GM23338 (cell line): ENCODE measurements around the gene LYZL1. TPM values are rescaled to one million over a fixed set of nuclear protein-coding genes. Genes with fewer than 3 reads are reported as not detected.

Experiments
- ATAC-seq: fragments of 200-7000 bp; cut with Tn5 transposase; 3 replicates; pipeline ENCODE4 v1.9.1; 2020
- DNase-seq: peaks from one replicate; pipeline ENCODE4 v3.0.0-alpha.2; 2015; ENCODE audit warnings: low spot score
- H2AFZ ChIP-seq: fragments of 200-600 bp; sonication (generic); 2 replicates; pipeline ENCODE4 v1.8.0; 2016; ENCODE audit warnings: antibody characterized with exemption, mild to moderate bottlenecking, moderate library complexity
- H3F3A ChIP-seq: fragments of 200-600 bp; sonication (generic); replicated peaks from 2 replicates; pipeline ENCODE4 v1.8.0; 2017; ENCODE audit warnings: antibody characterized with exemption, mixed run types, low read depth
- H3K27ac ChIP-seq: fragments of 200-600 bp; sonication (generic); 2 replicates; pipeline ENCODE4 v1.6.1; 2016; ENCODE audit warnings: low read depth
- H3K27me3 ChIP-seq: fragments of 200-600 bp; sonication (generic); 2 replicates; pipeline ENCODE4 v1.8.0; 2016; ENCODE audit warnings: mild to moderate bottlenecking, mixed run types, moderate library complexity; ENCODE audit not compliant: insufficient read depth
- H3K36me3 ChIP-seq: fragments of 200-600 bp; sonication (generic); 2 replicates; pipeline ENCODE4 v1.8.0; 2016; ENCODE audit warnings: mild to moderate bottlenecking; ENCODE audit not compliant: insufficient read depth
- H3K4me1 ChIP-seq: fragments of 200-600 bp; sonication (generic); 2 replicates; pipeline ENCODE4 v1.8.0; 2016; ENCODE audit warnings: mild to moderate bottlenecking, moderate library complexity; ENCODE audit not compliant: insufficient read depth
- H3K4me2 ChIP-seq: fragments of 200-600 bp; sonication (generic); 2 replicates; pipeline ENCODE4 v1.7.1; 2017; ENCODE audit warnings: mixed run types
- H3K4me3 ChIP-seq: fragments of 200-600 bp; sonication (generic); 2 replicates; pipeline ENCODE4 v1.6.1; 2016; ENCODE audit warnings: mixed run types
- H3K79me2 ChIP-seq: fragments of 200-600 bp; sonication (generic); replicated peaks from 2 replicates; pipeline ENCODE4 v1.8.0; 2017; ENCODE audit warnings: mild to moderate bottlenecking; ENCODE audit not compliant: insufficient read depth
- H3K9me2 ChIP-seq: fragments of 200-600 bp; sonication (generic); 2 replicates; pipeline ENCODE4 v1.8.0; 2017; ENCODE audit not compliant: insufficient read depth
- H4K20me1 ChIP-seq: fragments of 200-600 bp; sonication (generic); replicated peaks from 2 replicates; pipeline ENCODE4 v1.8.0; 2017; ENCODE audit warnings: mild to moderate bottlenecking; ENCODE audit not compliant: insufficient read depth
- H3K27ac Mint-ChIP-seq: 2 replicates; pipeline ENCODE4 v1.8.0; 2020; ENCODE audit warnings: inconsistent platforms, mild to moderate bottlenecking, moderate library complexity, mixed read lengths
- H3K27me3 Mint-ChIP-seq: 3 replicates; pipeline ENCODE4 v1.8.0; 2022; ENCODE audit warnings: low read depth, mild to moderate bottlenecking, moderate library complexity, mixed read lengths, inconsistent platforms; ENCODE audit not compliant: insufficient read depth, poor library complexity
- H3K36me3 Mint-ChIP-seq: 3 replicates; pipeline ENCODE4 v1.8.0; 2021; ENCODE audit warnings: low read depth, mild to moderate bottlenecking, inconsistent platforms, moderate library complexity, mixed read lengths
- H3K4me1 Mint-ChIP-seq: 3 replicates; pipeline ENCODE4 v1.8.0; 2020; ENCODE audit warnings: mild to moderate bottlenecking, inconsistent platforms, mixed read lengths
- H3K4me3 Mint-ChIP-seq: 3 replicates; pipeline ENCODE4 v1.8.0; 2021; ENCODE audit warnings: moderate library complexity, mild to moderate bottlenecking, inconsistent platforms, mixed read lengths
- H3K9me3 Mint-ChIP-seq: 3 replicates; pipeline ENCODE4 v1.8.0; 2020; ENCODE audit warnings: moderate library complexity, mild to moderate bottlenecking, inconsistent platforms, mixed read lengths
- CREB1 ChIP-seq: fragments of 250-450 bp; sonication (Bioruptor Pico); IDR thresholded peaks from 2 replicates; pipeline ENCODE4 v1.5.0; 2020; ENCODE audit warnings: low read depth, mild to moderate bottlenecking, moderate library complexity
- EZH2 ChIP-seq: fragments of 200-600 bp; sonication (generic); IDR thresholded peaks from one replicate; pipeline ENCODE4 v1.8.0; 2017; ENCODE audit warnings: antibody characterized with exemption, mild to moderate bottlenecking, low read depth; ENCODE audit not compliant: unreplicated experiment
- EZH2phosphoT487 ChIP-seq: fragments of 200-600 bp; sonication (generic); IDR thresholded peaks from one replicate; pipeline ENCODE4 v1.8.1; 2018; ENCODE audit warnings: antibody characterized with exemption; ENCODE audit not compliant: unreplicated experiment
- JUNB ChIP-seq: IDR thresholded peaks from one replicate; pipeline ENCODE4 v1.6.1; 2016; ENCODE audit warnings: antibody characterized with exemption; ENCODE audit not compliant: unreplicated experiment
- NANOG ChIP-seq: IDR thresholded peaks from 2 replicates; pipeline ENCODE4 v1.6.1; 2016; ENCODE audit warnings: antibody characterized with exemption, borderline replicate concordance
- POLR2AphosphoS5 ChIP-seq: IDR thresholded peaks from 2 replicates; pipeline ENCODE4 v1.6.1; 2016; ENCODE audit warnings: antibody characterized with exemption, low read depth
- STAT1 ChIP-seq: IDR thresholded peaks from one replicate; pipeline ENCODE4 v1.6.1; 2016; ENCODE audit warnings: antibody characterized with exemption; ENCODE audit not compliant: unreplicated experiment
- ZNF114 ChIP-seq: fragments of 250-450 bp; sonication (Bioruptor Pico); IDR thresholded peaks from 2 replicates; pipeline ENCODE4 v1.5.0; 2020; ENCODE audit warnings: mild to moderate bottlenecking, moderate library complexity
- ZNF331 ChIP-seq: fragments of 250-450 bp; sonication (Bioruptor Pico); IDR thresholded peaks from 2 replicates; pipeline ENCODE4 v1.5.0; 2020; ENCODE audit warnings: low read depth, mild to moderate bottlenecking, moderate library complexity
- polyA plus RNA-seq: library from polyadenylated mRNA; unstranded; fragments of >200 nt; fragmentation: Nextera tagmentation; extraction: Ambion mirVana; gene quantifications from 2 replicates; pipeline ENCODE4 v1.2.1, GENCODE V29; 2016
- total RNA-seq: library from RNA; depleted of rRNA; stranded (reverse); fragments of >200 nt; shearing (Covaris generic); gene quantifications from 2 replicates; pipeline ENCODE4 v1.2.3, GENCODE V29; 2014
- TF ChIP-seq, protein P1 (sequence below), 2 experiments: fragments of 200-600 bp in 1 of 2; sonication (generic) in 1 of 2; conservative IDR thresholded peaks; 2 replicates each; pipeline versions ENCODE4 v1.5.1 to v1.6.1; 2016 to 2017; ENCODE audit warnings: antibody characterized with exemption in 2 of 2, low read depth in 2 of 2, mild to moderate bottlenecking in 2 of 2, moderate library complexity in 1 of 2
- TF ChIP-seq, protein P2 (sequence below): IDR thresholded peaks from one replicate; pipeline ENCODE4 v1.6.1; 2018; ENCODE audit warnings: antibody characterized with exemption; ENCODE audit not compliant: unreplicated experiment
- TF ChIP-seq, protein P3 (sequence below): IDR thresholded peaks from 2 replicates; pipeline ENCODE4 v1.6.1; 2016; ENCODE audit warnings: antibody characterized with exemption
- TF ChIP-seq, protein P4 (sequence below): fragments of 250-450 bp; sonication (Bioruptor Pico); IDR thresholded peaks from 2 replicates; pipeline ENCODE4 v1.5.0; 2020; ENCODE audit warnings: mild to moderate bottlenecking, moderate library complexity

The LYZL1 gene
- total and polyA plus RNA-seq, 2 experiments from 2014 or later: not detected

DNA sequence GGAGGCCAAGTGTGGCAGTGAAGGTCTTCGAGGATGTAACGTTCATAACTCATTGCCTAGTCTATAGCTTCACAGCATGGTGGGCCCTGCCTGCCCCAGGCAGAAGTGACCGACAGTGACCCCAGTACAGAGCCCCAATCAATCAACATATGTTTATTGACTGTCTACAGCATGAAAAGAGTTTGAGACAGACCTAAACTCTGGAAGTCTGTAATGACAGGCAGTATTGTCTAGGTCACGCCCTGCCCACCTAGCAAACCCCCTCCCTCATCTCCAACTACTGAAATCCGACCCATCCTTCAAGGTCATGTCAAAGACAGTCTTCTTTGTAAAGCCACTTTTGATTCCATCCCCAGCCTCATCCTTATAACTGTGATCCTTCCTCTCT, 43.9 kb downstream of the LYZL1 start:
- DNase-seq: no peak
- Histone ChIP-seq H3K9me2 (no peaks in the 10 kb centered on the region; the same call in 1 of the 2 replicates), H3K27ac (no peak overlapping the region), H3K79me2 (no peaks in the 10 kb centered on the region), H3K36me3 (no peaks in the 10 kb centered on the region), H3K27me3 (no peaks in the 10 kb centered on the region), H3K4me2 (no peak overlapping the region), H3K4me1 (no peaks in the 10 kb centered on the region), H3K4me3 (no peak overlapping the region), H2AFZ (no peak overlapping the region), H4K20me1 (no peaks in the 10 kb centered on the region), H3F3A (no peaks in the 10 kb centered on the region)
- H3K36me3 Mint-ChIP-seq: peaks cover 21% of the 10 kb centered on the region
- H3K4me1 Mint-ChIP-seq: no peaks in the 10 kb centered on the region
- H3K4me3 Mint-ChIP-seq: no peak overlapping the region
- H3K27ac Mint-ChIP-seq: no peak overlapping the region
- ATAC-seq: no peak
- H3K9me3 Mint-ChIP-seq: peaks cover 34% of the 10 kb centered on the region
- H3K27me3 Mint-ChIP-seq: peaks cover 2% of the 10 kb centered on the region
- TF ChIP-seq, protein P1, sequence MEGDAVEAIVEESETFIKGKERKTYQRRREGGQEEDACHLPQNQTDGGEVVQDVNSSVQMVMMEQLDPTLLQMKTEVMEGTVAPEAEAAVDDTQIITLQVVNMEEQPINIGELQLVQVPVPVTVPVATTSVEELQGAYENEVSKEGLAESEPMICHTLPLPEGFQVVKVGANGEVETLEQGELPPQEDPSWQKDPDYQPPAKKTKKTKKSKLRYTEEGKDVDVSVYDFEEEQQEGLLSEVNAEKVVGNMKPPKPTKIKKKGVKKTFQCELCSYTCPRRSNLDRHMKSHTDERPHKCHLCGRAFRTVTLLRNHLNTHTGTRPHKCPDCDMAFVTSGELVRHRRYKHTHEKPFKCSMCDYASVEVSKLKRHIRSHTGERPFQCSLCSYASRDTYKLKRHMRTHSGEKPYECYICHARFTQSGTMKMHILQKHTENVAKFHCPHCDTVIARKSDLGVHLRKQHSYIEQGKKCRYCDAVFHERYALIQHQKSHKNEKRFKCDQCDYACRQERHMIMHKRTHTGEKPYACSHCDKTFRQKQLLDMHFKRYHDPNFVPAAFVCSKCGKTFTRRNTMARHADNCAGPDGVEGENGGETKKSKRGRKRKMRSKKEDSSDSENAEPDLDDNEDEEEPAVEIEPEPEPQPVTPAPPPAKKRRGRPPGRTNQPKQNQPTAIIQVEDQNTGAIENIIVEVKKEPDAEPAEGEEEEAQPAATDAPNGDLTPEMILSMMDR (conservative IDR thresholded peaks at IDR 0.05; ENCODE audit: low read depth in 2 of 2): no peak
- no peak for TF ChIP-seq EZH2
- TF ChIP-seq, protein P2, sequence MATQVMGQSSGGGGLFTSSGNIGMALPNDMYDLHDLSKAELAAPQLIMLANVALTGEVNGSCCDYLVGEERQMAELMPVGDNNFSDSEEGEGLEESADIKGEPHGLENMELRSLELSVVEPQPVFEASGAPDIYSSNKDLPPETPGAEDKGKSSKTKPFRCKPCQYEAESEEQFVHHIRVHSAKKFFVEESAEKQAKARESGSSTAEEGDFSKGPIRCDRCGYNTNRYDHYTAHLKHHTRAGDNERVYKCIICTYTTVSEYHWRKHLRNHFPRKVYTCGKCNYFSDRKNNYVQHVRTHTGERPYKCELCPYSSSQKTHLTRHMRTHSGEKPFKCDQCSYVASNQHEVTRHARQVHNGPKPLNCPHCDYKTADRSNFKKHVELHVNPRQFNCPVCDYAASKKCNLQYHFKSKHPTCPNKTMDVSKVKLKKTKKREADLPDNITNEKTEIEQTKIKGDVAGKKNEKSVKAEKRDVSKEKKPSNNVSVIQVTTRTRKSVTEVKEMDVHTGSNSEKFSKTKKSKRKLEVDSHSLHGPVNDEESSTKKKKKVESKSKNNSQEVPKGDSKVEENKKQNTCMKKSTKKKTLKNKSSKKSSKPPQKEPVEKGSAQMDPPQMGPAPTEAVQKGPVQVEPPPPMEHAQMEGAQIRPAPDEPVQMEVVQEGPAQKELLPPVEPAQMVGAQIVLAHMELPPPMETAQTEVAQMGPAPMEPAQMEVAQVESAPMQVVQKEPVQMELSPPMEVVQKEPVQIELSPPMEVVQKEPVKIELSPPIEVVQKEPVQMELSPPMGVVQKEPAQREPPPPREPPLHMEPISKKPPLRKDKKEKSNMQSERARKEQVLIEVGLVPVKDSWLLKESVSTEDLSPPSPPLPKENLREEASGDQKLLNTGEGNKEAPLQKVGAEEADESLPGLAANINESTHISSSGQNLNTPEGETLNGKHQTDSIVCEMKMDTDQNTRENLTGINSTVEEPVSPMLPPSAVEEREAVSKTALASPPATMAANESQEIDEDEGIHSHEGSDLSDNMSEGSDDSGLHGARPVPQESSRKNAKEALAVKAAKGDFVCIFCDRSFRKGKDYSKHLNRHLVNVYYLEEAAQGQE: no peak
- no peak for TF ChIP-seq STAT1
- TF ChIP-seq ZNF114 (CRISPR knock-in tag): no peak
- TF ChIP-seq NANOG: no peak
- no peak for TF ChIP-seq POLR2AphosphoS5
- TF ChIP-seq EZH2phosphoT487: no peak
- TF ChIP-seq, protein P3, sequence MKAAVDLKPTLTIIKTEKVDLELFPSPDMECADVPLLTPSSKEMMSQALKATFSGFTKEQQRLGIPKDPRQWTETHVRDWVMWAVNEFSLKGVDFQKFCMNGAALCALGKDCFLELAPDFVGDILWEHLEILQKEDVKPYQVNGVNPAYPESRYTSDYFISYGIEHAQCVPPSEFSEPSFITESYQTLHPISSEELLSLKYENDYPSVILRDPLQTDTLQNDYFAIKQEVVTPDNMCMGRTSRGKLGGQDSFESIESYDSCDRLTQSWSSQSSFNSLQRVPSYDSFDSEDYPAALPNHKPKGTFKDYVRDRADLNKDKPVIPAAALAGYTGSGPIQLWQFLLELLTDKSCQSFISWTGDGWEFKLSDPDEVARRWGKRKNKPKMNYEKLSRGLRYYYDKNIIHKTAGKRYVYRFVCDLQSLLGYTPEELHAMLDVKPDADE: no peak
- TF ChIP-seq ZNF331: no peak
- no peak for TF ChIP-seq JUNB
- no peak for TF ChIP-seq CREB1 (CRISPR knock-in tag)
- TF ChIP-seq, protein P4, sequence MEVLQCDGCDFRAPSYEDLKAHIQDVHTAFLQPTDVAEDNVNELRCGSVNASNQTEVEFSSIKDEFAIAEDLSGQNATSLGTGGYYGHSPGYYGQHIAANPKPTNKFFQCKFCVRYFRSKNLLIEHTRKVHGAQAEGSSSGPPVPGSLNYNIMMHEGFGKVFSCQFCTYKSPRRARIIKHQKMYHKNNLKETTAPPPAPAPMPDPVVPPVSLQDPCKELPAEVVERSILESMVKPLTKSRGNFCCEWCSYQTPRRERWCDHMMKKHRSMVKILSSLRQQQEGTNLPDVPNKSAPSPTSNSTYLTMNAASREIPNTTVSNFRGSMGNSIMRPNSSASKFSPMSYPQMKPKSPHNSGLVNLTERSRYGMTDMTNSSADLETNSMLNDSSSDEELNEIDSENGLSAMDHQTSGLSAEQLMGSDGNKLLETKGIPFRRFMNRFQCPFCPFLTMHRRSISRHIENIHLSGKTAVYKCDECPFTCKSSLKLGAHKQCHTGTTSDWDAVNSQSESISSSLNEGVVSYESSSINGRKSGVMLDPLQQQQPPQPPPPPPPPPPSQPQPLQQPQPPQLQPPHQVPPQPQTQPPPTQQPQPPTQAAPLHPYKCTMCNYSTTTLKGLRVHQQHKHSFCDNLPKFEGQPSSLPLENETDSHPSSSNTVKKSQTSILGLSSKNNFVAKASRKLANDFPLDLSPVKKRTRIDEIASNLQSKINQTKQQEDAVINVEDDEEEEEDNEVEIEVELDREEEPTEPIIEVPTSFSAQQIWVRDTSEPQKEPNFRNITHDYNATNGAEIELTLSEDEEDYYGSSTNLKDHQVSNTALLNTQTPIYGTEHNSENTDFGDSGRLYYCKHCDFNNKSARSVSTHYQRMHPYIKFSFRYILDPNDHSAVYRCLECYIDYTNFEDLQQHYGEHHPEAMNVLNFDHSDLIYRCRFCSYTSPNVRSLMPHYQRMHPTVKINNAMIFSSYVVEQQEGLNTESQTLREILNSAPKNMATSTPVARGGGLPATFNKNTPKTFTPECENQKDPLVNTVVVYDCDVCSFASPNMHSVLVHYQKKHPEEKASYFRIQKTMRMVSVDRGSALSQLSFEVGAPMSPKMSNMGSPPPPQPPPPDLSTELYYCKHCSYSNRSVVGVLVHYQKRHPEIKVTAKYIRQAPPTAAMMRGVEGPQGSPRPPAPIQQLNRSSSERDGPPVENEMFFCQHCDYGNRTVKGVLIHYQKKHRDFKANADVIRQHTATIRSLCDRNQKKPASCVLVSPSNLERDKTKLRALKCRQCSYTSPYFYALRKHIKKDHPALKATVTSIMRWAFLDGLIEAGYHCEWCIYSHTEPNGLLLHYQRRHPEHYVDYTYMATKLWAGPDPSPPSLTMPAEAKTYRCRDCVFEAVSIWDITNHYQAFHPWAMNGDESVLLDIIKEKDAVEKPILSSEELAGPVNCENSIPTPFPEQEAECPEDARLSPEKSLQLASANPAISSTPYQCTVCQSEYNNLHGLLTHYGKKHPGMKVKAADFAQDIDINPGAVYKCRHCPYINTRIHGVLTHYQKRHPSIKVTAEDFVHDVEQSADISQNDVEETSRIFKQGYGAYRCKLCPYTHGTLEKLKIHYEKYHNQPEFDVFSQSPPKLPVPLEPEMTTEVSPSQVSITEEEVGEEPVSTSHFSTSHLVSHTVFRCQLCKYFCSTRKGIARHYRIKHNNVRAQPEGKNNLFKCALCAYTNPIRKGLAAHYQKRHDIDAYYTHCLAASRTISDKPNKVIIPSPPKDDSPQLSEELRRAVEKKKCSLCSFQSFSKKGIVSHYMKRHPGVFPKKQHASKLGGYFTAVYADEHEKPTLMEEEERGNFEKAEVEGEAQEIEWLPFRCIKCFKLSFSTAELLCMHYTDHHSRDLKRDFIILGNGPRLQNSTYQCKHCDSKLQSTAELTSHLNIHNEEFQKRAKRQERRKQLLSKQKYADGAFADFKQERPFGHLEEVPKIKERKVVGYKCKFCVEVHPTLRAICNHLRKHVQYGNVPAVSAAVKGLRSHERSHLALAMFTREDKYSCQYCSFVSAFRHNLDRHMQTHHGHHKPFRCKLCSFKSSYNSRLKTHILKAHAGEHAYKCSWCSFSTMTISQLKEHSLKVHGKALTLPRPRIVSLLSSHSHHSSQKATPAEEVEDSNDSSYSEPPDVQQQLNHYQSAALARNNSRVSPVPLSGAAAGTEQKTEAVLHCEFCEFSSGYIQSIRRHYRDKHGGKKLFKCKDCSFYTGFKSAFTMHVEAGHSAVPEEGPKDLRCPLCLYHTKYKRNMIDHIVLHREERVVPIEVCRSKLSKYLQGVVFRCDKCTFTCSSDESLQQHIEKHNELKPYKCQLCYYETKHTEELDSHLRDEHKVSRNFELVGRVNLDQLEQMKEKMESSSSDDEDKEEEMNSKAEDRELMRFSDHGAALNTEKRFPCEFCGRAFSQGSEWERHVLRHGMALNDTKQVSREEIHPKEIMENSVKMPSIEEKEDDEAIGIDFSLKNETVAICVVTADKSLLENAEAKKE: no peak
